Kasumi-1 (cell line): ENCODE results near the gene DCUN1D2.

Experiments used
- DNase-seq, 2 experiments: peaks; one replicate each; lab custom pipeline; 2025; lab: John Stamatoyannopoulos, UW

The DCUN1D2 gene

GRCh38 chr13:113519556-113519955 is 29.0 kb upstream of the DCUN1D2 start:
- no peak for DNase-seq

GRCh38 chr13:113518076-113518803 is 27.7 kb upstream of the DCUN1D2 start:
- DNase-seq: no peak

DNA sequence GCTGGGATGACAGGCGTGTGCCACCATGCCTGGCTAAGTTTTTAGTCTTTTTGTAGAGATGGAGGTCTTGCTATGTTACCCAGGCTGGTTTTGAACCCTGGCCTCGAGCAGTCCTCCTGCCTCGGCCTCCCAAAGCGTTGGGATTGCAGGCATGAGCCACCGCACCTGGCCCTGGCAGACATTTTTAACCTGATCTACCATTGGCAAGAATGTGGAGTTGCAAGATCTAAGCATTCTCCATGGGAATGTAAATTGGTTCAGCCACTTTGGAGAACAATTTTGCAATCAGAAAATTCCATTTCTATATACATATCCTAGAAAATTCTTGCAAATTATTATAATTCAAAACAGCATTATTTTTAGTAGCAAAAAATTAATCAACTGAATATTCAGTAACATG is 24.3 kb upstream of the DCUN1D2 start:
- DNase-seq: no peak

DNA sequence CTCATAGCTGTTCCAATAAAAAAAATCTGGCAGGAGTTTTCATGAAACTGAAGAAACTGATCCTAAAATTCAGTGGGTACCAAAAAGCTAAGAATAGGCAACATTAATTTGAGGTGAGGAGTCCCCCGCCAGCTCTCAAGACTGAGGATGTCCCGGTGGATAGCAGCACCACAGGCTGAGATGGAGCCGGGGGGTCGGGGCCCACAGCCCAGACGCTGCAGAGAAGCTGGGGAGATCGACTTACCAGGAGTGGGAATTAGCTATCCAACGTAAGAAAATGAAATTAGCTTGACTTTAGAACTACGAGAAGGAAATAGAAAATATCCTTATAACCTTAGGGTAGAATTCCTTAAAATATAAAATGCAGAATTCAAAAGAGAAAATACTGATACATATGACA is 23.2 kb upstream of the DCUN1D2 start:
- DNase-seq: no peak

DNA sequence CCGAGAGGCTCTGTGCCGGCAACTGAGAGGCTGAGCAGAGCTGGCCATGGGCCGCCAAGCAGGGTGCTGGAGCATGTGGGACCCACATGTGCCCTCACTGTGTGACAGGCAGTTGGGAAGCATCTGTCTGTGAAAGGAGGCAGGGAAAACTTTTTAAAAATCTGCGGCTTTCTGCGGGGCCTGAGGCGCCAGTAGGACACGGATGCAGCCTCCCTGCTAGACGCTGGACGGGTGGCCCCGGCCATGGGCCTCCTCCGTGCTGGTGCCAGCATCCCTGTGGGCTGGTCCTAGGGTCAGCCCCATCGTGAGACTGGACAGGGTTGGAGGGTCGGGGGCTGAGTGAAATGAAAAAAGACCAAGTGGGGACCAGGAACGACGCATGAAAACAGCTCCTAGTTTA is 20.9 kb upstream of the DCUN1D2 start:
- no peak for DNase-seq

- DNase-seq: no peak
These were observed 20.4 kb upstream of the DCUN1D2 start for GRCh38 chr13:113510871-113511270.

DNA sequence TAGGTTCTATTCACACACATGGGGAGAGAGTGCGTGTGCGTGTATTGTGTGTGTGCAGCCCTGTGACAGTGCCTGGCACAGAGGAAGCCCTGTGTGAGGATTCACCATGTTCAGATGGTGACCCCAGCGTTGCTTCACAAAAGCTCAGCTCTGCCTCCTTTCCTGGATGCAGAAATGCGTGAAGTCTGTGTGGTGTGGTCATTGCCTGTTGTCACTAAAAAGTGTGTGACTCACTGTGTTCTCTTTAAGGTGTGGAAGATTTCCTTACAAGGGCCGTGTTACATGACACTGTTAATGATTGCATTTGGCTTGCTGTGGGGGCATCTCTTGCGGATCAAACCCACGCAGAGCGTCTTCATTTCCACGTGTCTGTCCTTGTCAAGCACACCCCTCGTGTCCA is 19.5 kb upstream of the DCUN1D2 start:
- no peak for DNase-seq

DNA sequence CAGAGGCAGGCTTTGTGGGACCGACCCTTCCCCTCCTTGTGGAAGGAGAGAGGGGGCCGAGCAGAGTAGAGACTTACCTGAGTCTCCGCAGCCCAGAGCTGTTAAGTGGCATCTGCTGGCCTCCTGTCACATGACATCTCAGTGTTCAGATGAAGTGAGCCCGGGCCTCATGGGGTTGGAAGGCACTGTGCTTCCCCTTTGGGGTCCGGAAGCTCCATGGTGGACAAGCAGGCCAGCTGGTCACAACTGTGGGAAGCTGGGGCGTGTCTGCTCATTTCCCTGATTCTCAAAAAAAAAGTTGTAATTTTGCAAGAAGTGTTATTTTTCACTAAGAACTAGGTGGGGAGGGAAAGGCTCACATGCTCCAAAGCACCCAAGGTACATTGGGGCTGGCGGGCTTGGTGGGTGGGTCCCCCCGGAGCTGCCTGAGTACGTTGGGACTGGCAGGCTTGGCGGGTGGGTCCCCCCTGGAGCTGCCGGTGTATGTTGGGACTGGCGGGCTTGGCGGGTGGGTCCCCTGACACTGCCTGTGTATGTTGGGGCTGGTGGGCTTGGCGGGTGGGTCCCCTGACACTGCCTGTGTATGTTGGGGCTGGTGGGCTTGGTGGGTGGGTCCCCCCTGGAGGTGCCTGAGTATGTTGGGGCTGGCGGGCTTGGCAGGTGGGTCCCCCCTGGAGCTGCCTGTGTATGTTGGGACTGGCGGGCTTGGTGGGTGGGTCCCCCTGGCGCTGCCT is 18.2 kb upstream of the DCUN1D2 start:
- DNase-seq: no peak

DNA sequence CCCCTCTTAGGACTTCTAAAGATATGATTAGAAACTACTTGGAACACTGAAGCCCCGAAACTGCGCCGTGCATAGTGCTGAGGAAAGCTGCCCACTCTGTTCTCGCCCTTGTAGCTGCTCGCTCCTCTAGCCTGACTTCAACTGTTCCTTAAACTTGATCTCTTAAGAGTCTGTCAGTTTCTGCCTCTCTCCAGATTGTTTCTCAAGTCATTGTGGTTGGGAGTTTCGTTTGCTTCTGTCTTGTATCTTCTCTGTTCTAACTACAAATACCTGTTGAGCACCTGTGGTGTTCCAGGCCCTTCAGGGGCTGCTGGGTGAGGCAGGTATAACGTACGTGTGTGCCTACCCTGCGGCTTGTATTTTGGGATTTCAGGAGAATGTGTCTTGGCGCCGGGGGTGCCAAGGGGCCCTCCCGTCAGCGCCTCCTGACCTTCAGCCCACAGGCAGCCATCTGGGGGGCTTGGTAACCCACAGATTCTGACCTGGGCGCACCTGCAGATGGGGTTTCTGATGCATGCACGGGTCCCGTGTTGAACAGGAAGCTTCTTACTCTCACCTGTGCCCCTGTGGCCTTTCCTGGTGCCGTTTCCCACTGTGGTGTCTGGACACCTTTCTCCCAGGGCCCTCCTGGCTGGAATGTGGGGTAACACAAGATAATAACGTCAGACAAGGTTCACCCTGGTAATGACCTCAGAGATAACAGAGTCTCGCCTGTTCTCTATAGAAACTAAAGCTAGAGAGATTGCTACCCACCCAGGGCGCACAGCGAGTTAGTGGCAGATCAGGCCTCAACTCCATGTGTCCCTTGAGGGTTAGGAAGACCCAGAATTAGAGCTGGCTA is 17.2 kb upstream of the DCUN1D2 start:
- DNase-seq: no peak

GRCh38 chr13:113506871-113507388 is 16.4 kb upstream of the DCUN1D2 start:
- no peak for DNase-seq

- DNase-seq: peak; percentile 9 to 13
These were observed 15.6 kb upstream of the DCUN1D2 start for GRCh38 chr13:113506025-113506685.

GRCh38 chr13:113502686-113503085 is 12.2 kb upstream of the DCUN1D2 start:
- DNase-seq: no peak

GRCh38 chr13:113500530-113501265 is 10.2 kb upstream of the DCUN1D2 start:
- DNase-seq: no peak

DNA sequence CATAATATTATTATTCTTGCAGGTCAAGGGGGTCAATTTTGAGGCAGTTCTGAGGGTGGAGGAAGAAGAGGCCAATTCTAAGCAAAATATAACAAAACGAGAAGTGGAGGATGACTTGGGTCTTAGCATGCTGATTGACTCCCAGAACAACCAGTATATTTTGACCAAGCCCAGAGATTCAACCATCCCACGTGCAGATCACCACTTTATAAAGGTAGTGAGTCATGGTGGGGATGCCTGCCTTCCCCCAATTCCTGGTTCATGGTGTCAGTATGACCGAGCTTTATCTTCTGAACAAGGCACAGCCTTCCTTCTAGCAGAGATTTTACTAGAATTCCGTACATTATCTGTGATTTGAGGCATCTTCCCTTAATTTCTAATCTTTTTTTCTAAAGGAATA is 9.4 kb upstream of the DCUN1D2 start:
- no peak for DNase-seq

- no peak for DNase-seq
These were observed 8.4 kb upstream of the DCUN1D2 start for GRCh38 chr13:113498905-113499304.

GRCh38 chr13:113497217-113497616 is 6.7 kb upstream of the DCUN1D2 start:
- no peak for DNase-seq

- DNase-seq: no peak
These were observed 5.1 kb upstream of the DCUN1D2 start for GRCh38 chr13:113495494-113496210.

DNA sequence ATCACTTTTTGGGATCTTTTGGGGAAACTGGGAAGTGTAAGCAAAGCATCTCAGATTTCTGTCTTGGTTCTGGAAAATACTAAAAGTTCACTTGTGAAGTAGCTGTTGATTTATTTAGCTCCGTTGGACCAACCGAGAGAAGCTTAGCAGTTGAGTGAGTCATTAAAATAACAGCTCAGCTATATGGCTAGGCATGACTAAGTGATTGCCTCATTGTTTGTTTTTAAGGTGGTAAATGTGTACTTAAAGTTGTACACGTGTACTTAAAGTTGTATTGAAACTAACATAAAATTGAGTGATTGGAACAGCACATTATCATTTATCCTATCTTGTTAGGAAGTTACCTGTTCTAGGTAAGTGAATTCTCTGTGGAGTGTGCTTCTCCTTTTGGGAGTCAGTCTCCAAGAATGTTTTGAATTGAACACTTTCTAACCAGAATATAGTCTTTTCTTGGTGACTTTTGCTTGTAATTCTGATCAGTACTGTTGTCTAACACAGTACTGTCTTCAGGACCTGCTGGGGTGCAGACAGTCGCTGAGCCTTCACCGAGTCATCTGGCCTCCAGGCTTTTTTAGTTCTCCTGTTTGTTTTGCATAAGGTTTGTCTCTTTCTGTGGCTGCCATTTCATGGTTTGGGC is 2.9 kb upstream of the DCUN1D2 start:
- DNase-seq: peak; percentile 33 to 46

DNA sequence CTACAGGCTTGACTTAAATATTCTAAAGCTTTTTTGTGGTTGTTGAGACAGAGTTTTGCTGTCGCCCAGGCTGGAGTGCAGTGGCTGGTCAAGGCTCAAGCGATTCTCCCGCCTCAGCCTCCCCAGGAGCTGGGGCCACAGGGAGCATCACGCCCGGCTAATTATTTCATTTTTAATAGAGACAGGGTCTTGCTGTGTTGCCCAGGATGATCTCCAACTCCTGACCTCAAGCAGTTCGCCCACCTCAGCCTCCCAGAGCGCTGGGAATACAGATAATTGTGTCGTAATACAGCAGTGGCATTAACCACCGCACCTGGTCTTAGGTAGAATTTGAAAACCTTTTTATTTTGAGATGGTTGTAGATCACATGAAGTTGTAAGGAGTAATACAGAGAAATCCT is 1.5 kb upstream of the DCUN1D2 start:
- no peak for DNase-seq

DNA sequence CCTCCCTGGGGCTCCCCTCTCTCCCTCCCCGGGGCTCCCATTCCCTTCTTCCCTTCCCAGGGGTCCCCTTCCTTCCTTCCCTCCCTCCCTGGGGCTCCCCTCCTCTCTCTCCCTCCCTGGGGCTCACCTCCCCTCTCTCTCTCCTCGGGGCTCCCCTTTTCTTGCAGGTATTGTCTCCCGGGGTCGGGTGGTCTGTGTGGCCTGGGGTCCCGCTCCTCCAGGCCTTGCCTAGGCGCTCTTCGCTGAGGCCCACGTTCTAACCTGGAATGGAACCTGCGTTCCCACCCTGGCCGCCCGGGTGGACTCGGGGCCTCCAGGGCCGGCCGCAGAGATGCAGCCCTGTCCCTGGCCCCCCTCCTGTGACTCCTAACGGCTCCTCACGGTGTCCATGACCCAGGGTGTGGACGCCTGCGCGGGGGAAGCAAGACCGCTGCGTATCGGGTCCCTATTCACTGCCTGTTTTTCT is 940 bp upstream of the DCUN1D2 start:
- no peak for DNase-seq
